ENCODE data around the gene CFLAR. TPM values are rescaled to one million over a fixed set of nuclear protein-coding genes. Genes with fewer than 3 reads are reported as not detected.
A peak's percentile ranks its signal among the peaks of the same experiment; 100 is the strongest.

The CFLAR gene
- total and polyA plus RNA-seq, 9 of the 15 experiments (the other 6 are each of a cell fraction or from before 2014, with no cell fraction given): 27.5 to 102 (median 54.0) TPM

GRCh38 chr2:201126308-201127151, 10.6 kb downstream of the CFLAR start (continued):
- TF ChIP-seq POLR2AphosphoS2 (IDR thresholded peaks at IDR 0.05; ENCODE audit: low read length): no peak
- TF ChIP-seq, protein P1, sequence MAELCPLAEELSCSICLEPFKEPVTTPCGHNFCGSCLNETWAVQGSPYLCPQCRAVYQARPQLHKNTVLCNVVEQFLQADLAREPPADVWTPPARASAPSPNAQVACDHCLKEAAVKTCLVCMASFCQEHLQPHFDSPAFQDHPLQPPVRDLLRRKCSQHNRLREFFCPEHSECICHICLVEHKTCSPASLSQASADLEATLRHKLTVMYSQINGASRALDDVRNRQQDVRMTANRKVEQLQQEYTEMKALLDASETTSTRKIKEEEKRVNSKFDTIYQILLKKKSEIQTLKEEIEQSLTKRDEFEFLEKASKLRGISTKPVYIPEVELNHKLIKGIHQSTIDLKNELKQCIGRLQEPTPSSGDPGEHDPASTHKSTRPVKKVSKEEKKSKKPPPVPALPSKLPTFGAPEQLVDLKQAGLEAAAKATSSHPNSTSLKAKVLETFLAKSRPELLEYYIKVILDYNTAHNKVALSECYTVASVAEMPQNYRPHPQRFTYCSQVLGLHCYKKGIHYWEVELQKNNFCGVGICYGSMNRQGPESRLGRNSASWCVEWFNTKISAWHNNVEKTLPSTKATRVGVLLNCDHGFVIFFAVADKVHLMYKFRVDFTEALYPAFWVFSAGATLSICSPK (IDR thresholded peaks at IDR 0.05; ENCODE audit: borderline replicate concordance): no peak
- TF ChIP-seq TOE1 (IDR thresholded peaks at IDR 0.05; ENCODE audit: borderline replicate concordance): no peak
- no peak for TF ChIP-seq TOE1 (CRISPR knock-in tag; IDR thresholded peaks at IDR 0.05; ENCODE audit: borderline replicate concordance, low read depth)
- TF ChIP-seq, protein P2, sequence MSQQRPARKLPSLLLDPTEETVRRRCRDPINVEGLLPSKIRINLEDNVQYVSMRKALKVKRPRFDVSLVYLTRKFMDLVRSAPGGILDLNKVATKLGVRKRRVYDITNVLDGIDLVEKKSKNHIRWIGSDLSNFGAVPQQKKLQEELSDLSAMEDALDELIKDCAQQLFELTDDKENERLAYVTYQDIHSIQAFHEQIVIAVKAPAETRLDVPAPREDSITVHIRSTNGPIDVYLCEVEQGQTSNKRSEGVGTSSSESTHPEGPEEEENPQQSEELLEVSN (IDR thresholded peaks at IDR 0.05; ENCODE audit: borderline replicate concordance in 1 of 2, extremely low read depth in 1 of 2, insufficient read depth in 1 of 2, insufficient read length in 1 of 2, low read depth in 1 of 2, low read length in 1 of 2, poor library complexity in 1 of 2, severe bottlenecking in 1 of 2): no peak
- TF ChIP-seq, protein P3, sequence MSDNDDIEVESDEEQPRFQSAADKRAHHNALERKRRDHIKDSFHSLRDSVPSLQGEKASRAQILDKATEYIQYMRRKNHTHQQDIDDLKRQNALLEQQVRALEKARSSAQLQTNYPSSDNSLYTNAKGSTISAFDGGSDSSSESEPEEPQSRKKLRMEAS (CRISPR knock-in tag; IDR thresholded peaks at IDR 0.05): no peak
- TF ChIP-seq HDAC3 (IDR thresholded peaks at IDR 0.05; ENCODE audit: borderline replicate concordance, partially characterized antibody): no peak
- no peak for TF ChIP-seq TGIF2 (CRISPR knock-in tag; IDR thresholded peaks at IDR 0.05)
- TF ChIP-seq SMC3 (conservative IDR thresholded peaks at IDR 0.05; ENCODE audit: insufficient read depth, low read depth, low read length): no peak
- no peak for TF ChIP-seq NR2C1 (IDR thresholded peaks at IDR 0.05)
- peak; percentile 96 for TF ChIP-seq NR2C1 (tag; IDR thresholded peaks at IDR 0.05)
- peak; percentile 57; the same call in 1 of the 2 replicates for TF ChIP-seq ESRRB (CRISPR knock-in tag; IDR thresholded peaks at IDR 0.05; ENCODE audit: borderline replicate concordance)
- no peak for TF ChIP-seq KLF16 (IDR thresholded peaks at IDR 0.05)
- no peak for TF ChIP-seq ATF1 (CRISPR knock-in tag; IDR thresholded peaks at IDR 0.05)
- peak; percentile 82 for TF ChIP-seq ATF1 (tag; IDR thresholded peaks at IDR 0.05)
- TF ChIP-seq ARID2 (IDR thresholded peaks at IDR 0.05): no peak
- TF ChIP-seq ZBTB1 (CRISPR knock-in tag; IDR thresholded peaks at IDR 0.05; ENCODE audit: borderline replicate concordance, low read depth): no peak
- no peak for TF ChIP-seq ASH1L (IDR thresholded peaks at IDR 0.05; ENCODE audit: borderline replicate concordance, low read depth, partially characterized antibody)
- TF ChIP-seq ELK3 (CRISPR knock-in tag; IDR thresholded peaks at IDR 0.05): peak; percentile 93
- TF ChIP-seq PREB (CRISPR knock-in tag; IDR thresholded peaks at IDR 0.05): no peak
- TF ChIP-seq ZNF134 (CRISPR knock-in tag; conservative IDR thresholded peaks at IDR 0.05): peak; percentile 90
- peak; percentile 98 for TF ChIP-seq ZNF133 (CRISPR knock-in tag; IDR thresholded peaks at IDR 0.05)

Measured in K562 (cell line).